ENCODE results near the gene PLEKHA6.

GRCh38 chr1:204254031-204254661, 105.6 kb downstream of the PLEKHA6 start:
- no peak for TF ChIP-seq CTCF (conservative IDR thresholded peaks at IDR 0.05)
- no peak for TF ChIP-seq ZFX (IDR thresholded peaks at IDR 0.05)
